Liver (tissue), 9 donors: ENCODE results near the gene RUNX1. TPM values are rescaled to one million over a fixed set of nuclear protein-coding genes. Genes with fewer than 3 reads are reported as not detected.
"Not testable (repeated sequence)": the region's sequence is repeated elsewhere in the genome, so short reads cannot be mapped to it uniquely, and the experiment has no call there.

Experiments
- DNase-seq: peaks from one replicate; pipeline ENCODE4 v3.0.0-alpha.2; 2017; ENCODE audit warnings: low spot score
- H3K27ac ChIP-seq, 2 donors: one replicate each; pipeline ENCODE4 v1.7.0; 2013; ENCODE audit warnings: inconsistent platforms in 2 of 2, low read length in 2 of 2, control low read depth in 1 of 2, low read depth in 1 of 2, mild to moderate bottlenecking in 1 of 2
- H3K27me3 ChIP-seq, 4 donors: one replicate each; pipeline versions ENCODE4 v1.6.1 to v1.7.0; 2013; ENCODE audit warnings: low read length in 3 of 4, inconsistent platforms in 1 of 4, mild to moderate bottlenecking in 1 of 4, moderate library complexity in 1 of 4; ENCODE audit not compliant: control insufficient read depth in 4 of 4, insufficient read depth in 4 of 4
- H3K36me3 ChIP-seq, 4 donors: one replicate each; pipeline versions ENCODE4 v1.6.1 to v1.7.0; 2013; ENCODE audit warnings: low read length in 3 of 4, mild to moderate bottlenecking in 3 of 4, low read depth in 1 of 4, moderate library complexity in 1 of 4; ENCODE audit not compliant: control insufficient read depth in 4 of 4, insufficient read depth in 3 of 4
- H3K4me1 ChIP-seq, 4 donors: one replicate each; pipeline versions ENCODE4 v1.6.1 to v1.7.0; 2013; ENCODE audit warnings: low read length in 3 of 4, mild to moderate bottlenecking in 3 of 4, moderate library complexity in 1 of 4; ENCODE audit not compliant: control insufficient read depth in 4 of 4, insufficient read depth in 4 of 4
- H3K4me3 ChIP-seq, 3 donors: one replicate each; pipeline versions ENCODE4 v1.6.1 to v1.7.0; 2013; ENCODE audit warnings: low read length in 3 of 3, control low read depth in 1 of 3, low read depth in 1 of 3, mild to moderate bottlenecking in 1 of 3
- H3K9ac ChIP-seq, 2 donors: one replicate each; pipeline ENCODE4 v1.7.0; 2013; ENCODE audit warnings: low read length in 2 of 2, mild to moderate bottlenecking in 2 of 2, moderate library complexity in 2 of 2, control low read depth in 1 of 2, low read depth in 1 of 2
- H3K9me3 ChIP-seq, 4 donors: one replicate each; pipeline versions ENCODE4 v1.6.1 to v1.7.0; 2013; ENCODE audit warnings: low read length in 3 of 4; ENCODE audit not compliant: control insufficient read depth in 4 of 4
- ATF3 ChIP-seq: IDR thresholded peaks from 2 replicates; pipeline ENCODE4 v1.6.1; 2016; ENCODE audit warnings: antibody characterized with exemption
- CTCF ChIP-seq: fragments of 150-350 bp; IDR thresholded peaks from 2 replicates; pipeline ENCODE4 v1.5.1; 2017; ENCODE audit warnings: improper control_type of control experiment, low read depth, low read length; ENCODE audit not compliant: missing input control
- EGR1 ChIP-seq, 2 donors: IDR thresholded peaks; 2 replicates each; pipeline ENCODE4 v1.6.1; 2016 to 2018; ENCODE audit warnings: antibody characterized with exemption in 2 of 2, low read depth in 2 of 2
- FOXA1 ChIP-seq: IDR thresholded peaks from 2 replicates; pipeline ENCODE4 v1.6.1; 2016; ENCODE audit warnings: antibody characterized with exemption
- FOXA2 ChIP-seq: IDR thresholded peaks from 2 replicates; pipeline ENCODE4 v1.6.1; 2016; ENCODE audit warnings: antibody characterized with exemption
- GABPA ChIP-seq, 2 donors: IDR thresholded peaks in 1 of 2; conservative IDR thresholded peaks in 1 of 2; 2 replicates each; pipeline ENCODE4 v1.6.1; 2016; ENCODE audit warnings: antibody characterized with exemption in 2 of 2, mild to moderate bottlenecking in 1 of 2, moderate library complexity in 1 of 2
- HNF4A ChIP-seq, 2 donors: conservative IDR thresholded peaks; 2 replicates each; pipeline ENCODE4 v1.6.1; 2016; ENCODE audit warnings: antibody characterized with exemption in 2 of 2, mild to moderate bottlenecking in 2 of 2
- HNF4G ChIP-seq: IDR thresholded peaks from 2 replicates; pipeline ENCODE4 v1.6.1; 2016; ENCODE audit warnings: antibody characterized with exemption
- MAX ChIP-seq: IDR thresholded peaks from 2 replicates; pipeline ENCODE4 v1.6.1; 2016; ENCODE audit warnings: antibody characterized with exemption
- RAD21 ChIP-seq, 2 donors: IDR thresholded peaks; 2 replicates each; pipeline ENCODE4 v1.6.1; 2016; ENCODE audit warnings: antibody characterized with exemption in 2 of 2, mild to moderate bottlenecking in 2 of 2
- REST ChIP-seq: IDR thresholded peaks from 2 replicates; pipeline ENCODE4 v1.6.1; 2016; ENCODE audit warnings: antibody characterized with exemption, mild to moderate bottlenecking
- RXRA ChIP-seq, 2 donors: IDR thresholded peaks; 2 replicates each; pipeline ENCODE4 v1.6.1; 2017 to 2018; ENCODE audit warnings: antibody characterized with exemption in 2 of 2, mild to moderate bottlenecking in 1 of 2
- SP1 ChIP-seq: IDR thresholded peaks from 2 replicates; pipeline ENCODE4 v1.6.1; 2018; ENCODE audit warnings: antibody characterized with exemption, mild to moderate bottlenecking
- TAF1 ChIP-seq: conservative IDR thresholded peaks from 2 replicates; pipeline ENCODE4 v1.6.1; 2016; ENCODE audit warnings: antibody characterized with exemption, mild to moderate bottlenecking
- YY1 ChIP-seq: IDR thresholded peaks from 2 replicates; pipeline ENCODE4 v1.6.1; 2016; ENCODE audit warnings: antibody characterized with exemption, mild to moderate bottlenecking
- ZBTB33 ChIP-seq: IDR thresholded peaks from 2 replicates; pipeline ENCODE4 v1.6.1; 2016; ENCODE audit warnings: antibody characterized with exemption
- WGBS: extraction: QIAGEN DNeasy Blood & Tissue Kit; methylation state at CpG from one replicate; pipeline ENCODE4 v1.1.7; 2013; 5-methylcytosine and 5-hydroxymethylcytosine counted together
- polyA plus RNA-seq, 2 donors: library from polyadenylated mRNA; stranded (reverse) in 1 of 2; unstranded in 1 of 2; fragments of 200-250 nt in 1 of 2; fragments of >200 nt in 1 of 2; fragmentation: Nextera tagmentation in 1 of 2; extraction: Ambion mirVana in 1 of 2; gene quantifications; one replicate each; pipeline versions ENCODE4 v1.2.1 to v1.2.3, GENCODE V29; 2013 to 2015
- total RNA-seq, 2 donors: library from RNA; depleted of rRNA; stranded (reverse); fragments of >200 nt; gene quantifications; one replicate each; pipeline ENCODE4 v1.2.3, GENCODE V29; 2014
- donor health status: healthy.
- donor health status: healthy.
- donor health status: healthy.
- donor health status: healthy.
- donor health status: healthy.

RUNX1 gene
- total and polyA plus RNA-seq, 4 donors, result 0.98 to 7.2 (median 3.1) TPM

- no peak for TF ChIP-seq ATF3
- TF ChIP-seq RXRA (IDR thresholded peaks at IDR 0.05), result no peak
- no peak for TF ChIP-seq TAF1
These were observed 54.1 kb downstream of the RUNX1 start (continued) for GRCh38 chr21:34994766-34995631.

GRCh38 chr21:34993521-34993921 is 55.6 kb downstream of the RUNX1 start:
- H3K9me3 ChIP-seq, H3K4me3 ChIP-seq, H3K27ac ChIP-seq, H3K36me3 ChIP-seq, H3K9ac ChIP-seq, H3K4me1 ChIP-seq, DNase-seq, H3K27me3 ChIP-seq: not testable (repeated sequence)
- 82% methylated on average over 3 of the region's 3 CpGs for WGBS

- WGBS, result 91% methylated on average over 13 of the region's 13 CpGs
- no peak for DNase-seq
- no peak overlapping the region for H3K4me3 ChIP-seq
- no peaks in the 10 kb centered on the region for H3K4me1 ChIP-seq
- H3K9ac ChIP-seq, result no peak overlapping the region
- H3K9me3 ChIP-seq, result no peaks in the 10 kb centered on the region
- no peak overlapping the region for H3K27ac ChIP-seq
- H3K27me3 ChIP-seq, result no peaks in the 10 kb centered on the region
- TF ChIP-seq ZBTB33 (no peak), HNF4G (no peak), RAD21 (IDR thresholded peaks at IDR 0.05) (no peak), GABPA (IDR thresholded peaks at IDR 0.05 in 1 of 2, conservative IDR thresholded peaks at IDR 0.05 in 1 of 2) (no peak), YY1 (no peak), RXRA (IDR thresholded peaks at IDR 0.05) (no peak), HNF4A (conservative IDR thresholded peaks at IDR 0.05) (no peak), MAX (no peak), FOXA1 (no peak), CTCF (no peak), FOXA2 (no peak), EGR1 (IDR thresholded peaks at IDR 0.05; ENCODE audit: low read depth in 2 of 2) (no peak), REST (no peak), SP1 (no peak), ATF3 (no peak)
- H3K36me3 ChIP-seq, result no peaks in the 10 kb centered on the region
These were observed 56.2 kb downstream of the RUNX1 start for GRCh38 chr21:34992736-34993398.
